K562 (cell line): ENCODE measurements around the gene UMODL1. TPM values are rescaled to one million over a fixed set of nuclear protein-coding genes. Genes with fewer than 3 reads are reported as not detected.

ENCODE experiments used
- BRCA1 ChIP-seq, 2 experiments: fragments of 450-650 bp in 1 of 2; sonication (generic) in 1 of 2; formaldehyde crosslinking in 1 of 2; IDR thresholded peaks; 2 replicates each; pipeline versions ENCODE4 v1.5.0 to v1.6.1; 2017 to 2020; ENCODE audit warnings: mild to moderate bottlenecking in 1 of 2, missing genetic modification reagents in 1 of 2
- CTCF ChIP-seq, 3 experiments: IDR thresholded peaks in 2 of 3; conservative IDR thresholded peaks in 1 of 3; 2 replicates each; pipeline ENCODE4 v1.5.1; 2011 to 2012; ENCODE audit warnings: low read length in 3 of 3, mild to moderate bottlenecking in 3 of 3, control low read depth in 2 of 3, improper control_type of control experiment in 1 of 3, inconsistent platforms in 1 of 3, low read depth in 1 of 3, mixed read lengths in 1 of 3, moderate library complexity in 1 of 3; ENCODE audit not compliant: insufficient read depth in 2 of 3
- ELF4 ChIP-seq: fragments of 450-650 bp; formaldehyde crosslinking; IDR thresholded peaks from 2 replicates; pipeline ENCODE4 v1.4.0; 2022; ENCODE audit warnings: missing genetic modification characterization
- MTF1 ChIP-seq: fragments of 250-450 bp; sonication (Bioruptor Pico); IDR thresholded peaks from 2 replicates; pipeline ENCODE4 v1.9.0; 2021; ENCODE audit warnings: moderate library complexity, mild to moderate bottlenecking, inconsistent platforms, borderline replicate concordance
- PBX2 ChIP-seq, 2 experiments: IDR thresholded peaks in 1 of 2; conservative IDR thresholded peaks in 1 of 2; 2 replicates each; pipeline ENCODE4 v1.6.1; 2016; ENCODE audit warnings: low read depth in 2 of 2, mild to moderate bottlenecking in 1 of 2, missing compliant biosample characterization in 1 of 2, missing genetic modification characterization in 1 of 2, moderate library complexity in 1 of 2
- TCF7 ChIP-seq: sonication (generic); IDR thresholded peaks from 2 replicates; pipeline ENCODE4 v1.6.1; 2016; ENCODE audit warnings: antibody characterized with exemption, borderline replicate concordance
- ZNF311 ChIP-seq: fragments of 250-450 bp; sonication (Bioruptor Pico); IDR thresholded peaks from 2 replicates; pipeline ENCODE4 v1.4.0; 2020; ENCODE audit warnings: mild to moderate bottlenecking, moderate library complexity
- ZNF395 ChIP-seq: fragments of 200-800 bp; sonication (Bioruptor generic); IDR thresholded peaks from 2 replicates; pipeline ENCODE4 v1.6.1; 2017; ENCODE audit warnings: missing genetic modification characterization, missing compliant biosample characterization
- ZNF41 ChIP-seq: fragments of 250-450 bp; sonication (Bioruptor Pico); conservative IDR thresholded peaks from 2 replicates; pipeline ENCODE4 v1.4.0; 2020; ENCODE audit warnings: mild to moderate bottlenecking
- polyA plus RNA-seq, 8 experiments: library from polyadenylated mRNA; depleted of rRNA in 4 of 8; stranded (reverse) in 5 of 8; unstranded in 3 of 8; fragments of >200 nt; fragmentation: Nextera tagmentation in 2 of 8; fragmentation: Illumina TruSeq in 1 of 8; extraction: Ambion mirVana in 2 of 8; extraction: Trizol in 1 of 8; gene quantifications; 2 replicates each; pipeline versions ENCODE4 v1.2.1 to v1.2.3, GENCODE V29; 2011 to 2014; ENCODE audit warnings: inconsistent platforms in 1 of 8, missing spikeins in 1 of 8
- total RNA-seq, 7 experiments: library from RNA; depleted of rRNA in 6 of 7; stranded (reverse); fragments of >200 nt in 6 of 7; fragmentation: Illumina TruSeq in 2 of 7; extraction: Trizol in 2 of 7; gene quantifications; 2 replicates each; pipeline versions ENCODE4 v1.2.1 to v1.2.3, GENCODE V29; 2011 to 2021; ENCODE audit warnings: low replicate concordance in 1 of 7
- TF ChIP-seq, protein P1 (sequence below): fragments of 450-650 bp; IDR thresholded peaks from 2 replicates; pipeline ENCODE4 v1.6.1; 2016; ENCODE audit warnings: low read depth
- TF ChIP-seq, protein P2 (sequence below): fragments of 450-650 bp; formaldehyde crosslinking; IDR thresholded peaks from 2 replicates; pipeline ENCODE4 v1.4.0; 2020; ENCODE audit warnings: mild to moderate bottlenecking, mixed read lengths

The UMODL1 gene
- total and polyA plus RNA-seq, 9 of the 15 experiments (the other 6 are each of a cell fraction or from before 2014, with no cell fraction given): not detected

DNA sequence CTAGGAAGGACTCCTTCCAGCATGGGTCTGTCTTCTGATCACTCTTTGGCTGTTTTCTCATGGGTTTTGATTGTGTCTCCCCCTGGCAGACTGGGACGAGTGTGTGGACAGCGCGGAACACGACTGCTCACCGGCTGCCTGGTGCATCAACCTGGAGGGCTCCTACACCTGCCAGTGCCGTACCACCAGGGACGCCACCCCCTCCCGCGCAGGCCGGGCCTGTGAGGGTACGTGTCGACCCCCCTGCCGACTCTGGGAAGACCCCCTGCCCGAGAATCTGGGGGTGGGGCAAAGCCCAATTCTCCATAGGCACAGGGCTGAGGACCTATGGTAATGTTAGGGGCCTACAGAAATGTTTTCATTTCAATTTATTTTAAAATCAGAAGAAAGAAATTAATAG is 38.4 kb downstream of the UMODL1 start (continued):
- TF ChIP-seq, protein P1, sequence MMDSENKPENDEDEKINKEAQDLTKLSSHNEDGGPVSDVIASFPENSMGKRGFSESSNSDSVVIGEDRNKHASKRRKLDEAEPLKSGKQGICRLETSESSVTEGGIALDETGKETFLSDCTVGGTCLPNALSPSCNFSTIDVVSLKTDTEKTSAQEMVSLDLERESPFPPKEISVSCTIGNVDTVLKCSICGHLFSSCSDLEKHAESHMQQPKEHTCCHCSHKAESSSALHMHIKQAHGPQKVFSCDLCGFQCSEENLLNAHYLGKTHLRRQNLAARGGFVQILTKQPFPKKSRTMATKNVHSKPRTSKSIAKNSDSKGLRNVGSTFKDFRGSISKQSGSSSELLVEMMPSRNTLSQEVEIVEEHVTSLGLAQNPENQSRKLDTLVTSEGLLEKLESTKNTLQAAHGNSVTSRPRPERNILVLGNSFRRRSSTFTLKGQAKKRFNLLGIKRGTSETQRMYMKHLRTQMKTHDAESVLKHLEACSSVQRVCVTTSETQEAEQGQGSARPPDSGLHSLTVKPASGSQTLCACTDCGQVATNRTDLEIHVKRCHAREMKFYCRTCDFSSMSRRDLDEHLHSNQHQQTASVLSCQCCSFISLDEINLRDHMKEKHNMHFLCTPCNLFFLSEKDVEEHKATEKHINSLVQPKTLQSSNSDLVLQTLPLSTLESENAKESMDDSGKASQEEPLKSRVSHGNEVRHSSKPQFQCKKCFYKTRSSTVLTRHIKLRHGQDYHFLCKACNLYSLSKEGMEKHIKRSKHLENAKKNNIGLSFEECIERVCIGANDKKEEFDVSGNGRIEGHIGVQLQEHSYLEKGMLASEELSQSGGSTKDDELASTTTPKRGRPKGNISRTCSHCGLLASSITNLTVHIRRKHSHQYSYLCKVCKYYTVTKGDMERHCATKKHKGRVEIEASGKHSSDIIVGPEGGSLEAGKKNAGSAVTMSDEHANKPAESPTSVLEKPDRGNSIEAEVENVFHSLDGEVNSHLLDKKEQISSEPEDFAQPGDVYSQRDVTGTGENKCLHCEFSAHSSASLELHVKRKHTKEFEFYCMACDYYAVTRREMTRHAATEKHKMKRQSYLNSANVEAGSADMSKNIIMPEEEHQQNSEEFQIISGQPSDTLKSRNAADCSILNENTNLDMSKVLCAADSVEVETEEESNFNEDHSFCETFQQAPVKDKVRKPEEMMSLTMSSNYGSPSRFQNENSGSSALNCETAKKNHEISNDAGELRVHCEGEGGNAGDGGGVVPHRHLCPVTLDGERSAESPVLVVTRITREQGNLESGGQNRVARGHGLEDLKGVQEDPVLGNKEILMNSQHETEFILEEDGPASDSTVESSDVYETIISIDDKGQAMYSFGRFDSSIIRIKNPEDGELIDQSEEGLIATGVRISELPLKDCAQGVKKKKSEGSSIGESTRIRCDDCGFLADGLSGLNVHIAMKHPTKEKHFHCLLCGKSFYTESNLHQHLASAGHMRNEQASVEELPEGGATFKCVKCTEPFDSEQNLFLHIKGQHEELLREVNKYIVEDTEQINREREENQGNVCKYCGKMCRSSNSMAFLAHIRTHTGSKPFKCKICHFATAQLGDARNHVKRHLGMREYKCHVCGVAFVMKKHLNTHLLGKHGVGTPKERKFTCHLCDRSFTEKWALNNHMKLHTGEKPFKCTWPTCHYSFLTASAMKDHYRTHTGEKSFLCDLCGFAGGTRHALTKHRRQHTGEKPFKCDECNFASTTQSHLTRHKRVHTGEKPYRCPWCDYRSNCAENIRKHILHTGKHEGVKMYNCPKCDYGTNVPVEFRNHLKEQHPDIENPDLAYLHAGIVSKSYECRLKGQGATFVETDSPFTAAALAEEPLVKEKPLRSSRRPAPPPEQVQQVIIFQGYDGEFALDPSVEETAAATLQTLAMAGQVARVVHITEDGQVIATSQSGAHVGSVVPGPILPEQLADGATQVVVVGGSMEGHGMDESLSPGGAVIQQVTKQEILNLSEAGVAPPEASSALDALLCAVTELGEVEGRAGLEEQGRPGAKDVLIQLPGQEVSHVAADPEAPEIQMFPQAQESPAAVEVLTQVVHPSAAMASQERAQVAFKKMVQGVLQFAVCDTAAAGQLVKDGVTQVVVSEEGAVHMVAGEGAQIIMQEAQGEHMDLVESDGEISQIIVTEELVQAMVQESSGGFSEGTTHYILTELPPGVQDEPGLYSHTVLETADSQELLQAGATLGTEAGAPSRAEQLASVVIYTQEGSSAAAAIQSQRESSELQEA: no peak
- TF ChIP-seq ELF4 (CRISPR knock-in tag) (no peak), PBX2 (CRISPR knock-in tag; IDR thresholded peaks at IDR 0.05; ENCODE audit: low read depth) (no peak), PBX2 (tag; conservative IDR thresholded peaks at IDR 0.05; ENCODE audit: low read depth) (no peak), ZNF395 (CRISPR knock-in tag) (no peak), BRCA1 (IDR thresholded peaks at IDR 0.05) (no peak), BRCA1 (CRISPR knock-in tag; IDR thresholded peaks at IDR 0.05) (no peak), CTCF (IDR thresholded peaks at IDR 0.05 in 2 of 3, conservative IDR thresholded peaks at IDR 0.05 in 1 of 3; ENCODE audit: insufficient read depth in 2 of 3, low read depth in 1 of 3, low read length in 3 of 3) (no peak), ZNF311 (CRISPR knock-in tag) (no peak), MTF1 (CRISPR knock-in tag) (no peak), ZNF41 (no peak), TCF7 (no peak)
- TF ChIP-seq, protein P2, sequence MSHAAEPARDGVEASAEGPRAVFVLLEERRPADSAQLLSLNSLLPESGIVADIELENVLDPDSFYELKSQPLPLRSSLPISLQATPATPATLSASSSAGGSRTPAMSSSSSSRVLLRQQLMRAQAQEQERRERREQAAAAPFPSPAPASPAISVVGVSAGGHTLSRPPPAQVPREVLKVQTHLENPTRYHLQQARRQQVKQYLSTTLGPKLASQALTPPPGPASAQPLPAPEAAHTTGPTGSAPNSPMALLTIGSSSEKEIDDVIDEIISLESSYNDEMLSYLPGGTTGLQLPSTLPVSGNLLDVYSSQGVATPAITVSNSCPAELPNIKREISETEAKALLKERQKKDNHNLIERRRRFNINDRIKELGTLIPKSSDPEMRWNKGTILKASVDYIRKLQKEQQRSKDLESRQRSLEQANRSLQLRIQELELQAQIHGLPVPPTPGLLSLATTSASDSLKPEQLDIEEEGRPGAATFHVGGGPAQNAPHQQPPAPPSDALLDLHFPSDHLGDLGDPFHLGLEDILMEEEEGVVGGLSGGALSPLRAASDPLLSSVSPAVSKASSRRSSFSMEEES (CRISPR knock-in tag): no peak
